GM19025 (cell line): ENCODE measurements around the gene PAOX.
"Not testable (repeated sequence)": the region's sequence is repeated elsewhere in the genome, so short reads cannot be mapped to it uniquely, and the experiment has no call there.

Experiments used
- ATAC-seq: cut with Tn5 transposase; IDR thresholded peaks from one replicate; pipeline ENCODE4 v1.9.1; 2021; ENCODE audit warnings: mild to moderate bottlenecking, low read depth, moderate library complexity; ENCODE audit not compliant: unreplicated experiment

PAOX gene

GRCh38 chr10:133379801-133380666 lies 972 bp downstream of the PAOX start:
- ATAC-seq, result no peak

GRCh38 chr10:133381036-133381435 lies 2.0 kb downstream of the PAOX start:
- ATAC-seq, result no peak

- ATAC-seq, result no peak
Measured at GRCh38 chr10:133383551-133383950, 4.5 kb downstream of the PAOX start.

- ATAC-seq, result no peak
Measured at GRCh38 chr10:133384071-133384470, 5.0 kb downstream of the PAOX start.

GRCh38 chr10:133385214-133385613 lies 6.2 kb downstream of the PAOX start:
- no peak for ATAC-seq

- ATAC-seq, result not testable (repeated sequence)
Measured at GRCh38 chr10:133386951-133387350, 7.9 kb downstream of the PAOX start.

- ATAC-seq, result peak; percentile 2
Measured at GRCh38 chr10:133388236-133388972, 9.3 kb downstream of the PAOX start.

GRCh38 chr10:133388973-133389818 lies 10.1 kb downstream of the PAOX start:
- ATAC-seq, result peak; percentile 68

GRCh38 chr10:133390597-133391248 lies 11.7 kb downstream of the PAOX start:
- ATAC-seq, result no peak

- ATAC-seq, result no peak
Measured at GRCh38 chr10:133391249-133391635, 12.2 kb downstream of the PAOX start.

GRCh38 chr10:133391761-133392518 lies 12.9 kb downstream of the PAOX start:
- no peak for ATAC-seq

- ATAC-seq, result no peak
Measured at GRCh38 chr10:133393401-133394063, 14.5 kb downstream of the PAOX start.

GRCh38 chr10:133394064-133394663 lies 15.1 kb downstream of the PAOX start, which contains the start of gene MTG1:
Gene MTG1, plus strand, starts transcription at chr10:133394157. Its CDS starts 64 bp downstream, at chr10:133394221.
- ATAC-seq, result peak; percentile 71

- no peak for ATAC-seq
Measured at GRCh38 chr10:133394801-133395221, 15.7 kb downstream of the PAOX start.

GRCh38 chr10:133396035-133396624 lies 17.1 kb downstream of the PAOX start:
- no peak for ATAC-seq

- no peak for ATAC-seq
Measured at GRCh38 chr10:133397938-133398337, 18.9 kb downstream of the PAOX start.

GRCh38 chr10:133399123-133399601 lies 20.1 kb downstream of the PAOX start:
- no peak for ATAC-seq
